ENCODE results near the gene BST1.

- no peak for TF ChIP-seq POLR2A (IDR thresholded peaks at IDR 0.05)
- no peak for TF ChIP-seq CTCF (IDR thresholded peaks at IDR 0.05)
Observed at GRCh38 chr4:15684498-15684897, 18.4 kb upstream of the BST1 start.

Measured in lower leg skin (tissue), 3 donors.